ENCODE measurements around the gene TOP3A.

GRCh38 chr17:18327556-18327955 lies 12.8 kb upstream of the TOP3A start:
- TF ChIP-seq EZH2 (IDR thresholded peaks at IDR 0.05; ENCODE audit: low read length) (no peak), CTCF (optimal IDR thresholded peaks at IDR 0.05 in 1 of 3, IDR thresholded peaks at IDR 0.05 in 1 of 3, conservative IDR thresholded peaks at IDR 0.05 in 1 of 3; ENCODE audit: extremely low read depth in 1 of 3, insufficient read depth in 2 of 3, low read length in 3 of 3) (no peak)

All from keratinocyte (primary cell).